Stomach (tissue), 4 donors: ENCODE results near the gene PITX2.

Source experiments
- CTCF ChIP-seq, 7 experiments: fragments of 450-650 bp in 4 of 7; fragments of 200-600 bp in 3 of 7; sonication (generic) in 3 of 7; IDR thresholded peaks; one replicate each; pipeline ENCODE4 v1.5.1; 2016 to 2019; ENCODE audit warnings: antibody characterized with exemption in 7 of 7, control low read depth in 2 of 7, mild to moderate bottlenecking in 1 of 7
- POLR2A ChIP-seq, 4 donors: fragments of 450-650 bp; IDR thresholded peaks; one replicate each; pipeline ENCODE4 v1.6.1; 2016; ENCODE audit warnings: antibody characterized with exemption in 4 of 4, control low read depth in 2 of 4, mild to moderate bottlenecking in 1 of 4, moderate library complexity in 1 of 4

- TF ChIP-seq CTCF (IDR thresholded peaks at IDR 0.05) (no peak), POLR2A (IDR thresholded peaks at IDR 0.05) (no peak)
Observed at GRCh38 chr4:110660755-110661154, 37.9 kb upstream of the PITX2 start.
